HCT116 (cell line): ENCODE data around the gene PRM3.

Experiments
- CEBPB ChIP-seq: IDR thresholded peaks from 2 replicates; pipeline ENCODE4 v1.6.1; 2012; ENCODE audit warnings: low read depth
- CTCF ChIP-seq, 3 experiments: fragments of 200-600 bp in 1 of 3; sonication (generic) in 1 of 3; IDR thresholded peaks in 2 of 3; conservative IDR thresholded peaks in 1 of 3; 2 replicates each; pipeline ENCODE4 v1.5.1; 2012 to 2017; ENCODE audit warnings: low read depth in 2 of 3, low read length in 2 of 3, antibody characterized with exemption in 1 of 3, borderline replicate concordance in 1 of 3, control low read depth in 1 of 3, mild to moderate bottlenecking in 1 of 3, mixed read lengths in 1 of 3, mixed run types in 1 of 3, moderate library complexity in 1 of 3; ENCODE audit not compliant: insufficient read depth in 1 of 3
- EGR1 ChIP-seq: IDR thresholded peaks from 2 replicates; pipeline ENCODE4 v1.6.1; 2012; ENCODE audit warnings: low read depth
- EZH2 ChIP-seq: fragments of 200-600 bp; sonication (generic); IDR thresholded peaks from 2 replicates; pipeline ENCODE4 v1.6.1; 2017; ENCODE audit warnings: antibody characterized with exemption, mixed run types
- FOSL1 ChIP-seq: IDR thresholded peaks from 2 replicates; pipeline ENCODE4 v1.6.1; 2012; ENCODE audit warnings: low read depth
- JUND ChIP-seq: IDR thresholded peaks from 2 replicates; pipeline ENCODE4 v1.6.1; 2012
- POLR2A ChIP-seq: IDR thresholded peaks from 2 replicates; pipeline ENCODE4 v1.7.0; 2011; ENCODE audit warnings: borderline replicate concordance; ENCODE audit not compliant: insufficient read depth, insufficient read length; ENCODE audit errors: extremely low read depth
- POLR2AphosphoS5 ChIP-seq: IDR thresholded peaks from 2 replicates; pipeline ENCODE4 v1.6.1; 2011; ENCODE audit warnings: mild to moderate bottlenecking, low read depth, low read length, moderate library complexity
- RAD21 ChIP-seq: IDR thresholded peaks from 2 replicates; pipeline ENCODE4 v1.6.1; 2012; ENCODE audit warnings: low read depth, mild to moderate bottlenecking
- SRF ChIP-seq: IDR thresholded peaks from 2 replicates; pipeline ENCODE4 v1.6.1; 2012; ENCODE audit warnings: low read depth
- YY1 ChIP-seq: IDR thresholded peaks from 2 replicates; pipeline ENCODE4 v1.6.1; 2011; ENCODE audit warnings: low read length, low read depth, moderate library complexity, mild to moderate bottlenecking; ENCODE audit not compliant: insufficient replicate concordance; ENCODE audit errors: extremely low read depth
- ZNF274 ChIP-seq: fragments of 200-500 bp; sonication (Bioruptor generic); IDR thresholded peaks from 2 replicates; pipeline ENCODE4 v1.6.1; 2014; ENCODE audit warnings: mild to moderate bottlenecking, low read depth, low read length, inconsistent platforms
- TF ChIP-seq, protein P1 (sequence below): IDR thresholded peaks from 2 replicates; pipeline ENCODE4 v1.6.1; 2012; ENCODE audit warnings: low read depth

GRCh38 chr16:11315510-11315909 lies 42.1 kb upstream of the PRM3 start:
- TF ChIP-seq CTCF (IDR thresholded peaks at IDR 0.05 in 2 of 3, conservative IDR thresholded peaks at IDR 0.05 in 1 of 3; ENCODE audit: borderline replicate concordance in 1 of 3, insufficient read depth in 1 of 3, low read depth in 2 of 3, low read length in 2 of 3) (no peak), RAD21 (no peak), POLR2AphosphoS5 (no peak), EGR1 (no peak), POLR2A (no peak), YY1 (no peak), EZH2 (no peak), CEBPB (no peak), FOSL1 (no peak), SRF (no peak), ZNF274 (no peak), JUND (no peak)
- TF ChIP-seq, protein P1, sequence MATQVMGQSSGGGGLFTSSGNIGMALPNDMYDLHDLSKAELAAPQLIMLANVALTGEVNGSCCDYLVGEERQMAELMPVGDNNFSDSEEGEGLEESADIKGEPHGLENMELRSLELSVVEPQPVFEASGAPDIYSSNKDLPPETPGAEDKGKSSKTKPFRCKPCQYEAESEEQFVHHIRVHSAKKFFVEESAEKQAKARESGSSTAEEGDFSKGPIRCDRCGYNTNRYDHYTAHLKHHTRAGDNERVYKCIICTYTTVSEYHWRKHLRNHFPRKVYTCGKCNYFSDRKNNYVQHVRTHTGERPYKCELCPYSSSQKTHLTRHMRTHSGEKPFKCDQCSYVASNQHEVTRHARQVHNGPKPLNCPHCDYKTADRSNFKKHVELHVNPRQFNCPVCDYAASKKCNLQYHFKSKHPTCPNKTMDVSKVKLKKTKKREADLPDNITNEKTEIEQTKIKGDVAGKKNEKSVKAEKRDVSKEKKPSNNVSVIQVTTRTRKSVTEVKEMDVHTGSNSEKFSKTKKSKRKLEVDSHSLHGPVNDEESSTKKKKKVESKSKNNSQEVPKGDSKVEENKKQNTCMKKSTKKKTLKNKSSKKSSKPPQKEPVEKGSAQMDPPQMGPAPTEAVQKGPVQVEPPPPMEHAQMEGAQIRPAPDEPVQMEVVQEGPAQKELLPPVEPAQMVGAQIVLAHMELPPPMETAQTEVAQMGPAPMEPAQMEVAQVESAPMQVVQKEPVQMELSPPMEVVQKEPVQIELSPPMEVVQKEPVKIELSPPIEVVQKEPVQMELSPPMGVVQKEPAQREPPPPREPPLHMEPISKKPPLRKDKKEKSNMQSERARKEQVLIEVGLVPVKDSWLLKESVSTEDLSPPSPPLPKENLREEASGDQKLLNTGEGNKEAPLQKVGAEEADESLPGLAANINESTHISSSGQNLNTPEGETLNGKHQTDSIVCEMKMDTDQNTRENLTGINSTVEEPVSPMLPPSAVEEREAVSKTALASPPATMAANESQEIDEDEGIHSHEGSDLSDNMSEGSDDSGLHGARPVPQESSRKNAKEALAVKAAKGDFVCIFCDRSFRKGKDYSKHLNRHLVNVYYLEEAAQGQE, result no peak
